Hematopoietic multipotent progenitor cell treated with erythropoietin and hydrocortisone succinate and interleukin-3 and kit ligand, for 6 days (in vitro differentiated cells): ENCODE data around the gene TOR1B.
"Not testable (repeated sequence)": the region's sequence is repeated elsewhere in the genome, so short reads cannot be mapped to it uniquely, and the experiment has no call there.

Source experiments
- DNase-seq: peaks from one replicate; pipeline ENCODE4 v3.0.0-alpha.2; 2015

Gene TOR1B

GRCh38 chr9:129802833-129803675 lies at the start of gene TOR1B:
TSS of gene TOR1B (plus strand) at chr9:129803184. CDS start at chr9:129803213, 29 bp downstream.
- peak; percentile 96 for DNase-seq

- no peak for DNase-seq
Observed at GRCh38 chr9:129755151-129755550, 47.8 kb upstream of the TOR1B start.

GRCh38 chr9:129756191-129756590 lies 46.8 kb upstream of the TOR1B start:
- DNase-seq, result no peak

- no peak for DNase-seq
Observed at GRCh38 chr9:129757045-129757444, 45.9 kb upstream of the TOR1B start.

GRCh38 chr9:129759319-129759718 lies 43.7 kb upstream of the TOR1B start:
- DNase-seq, result no peak

- DNase-seq, result no peak
Observed at GRCh38 chr9:129759804-129760502, 43.0 kb upstream of the TOR1B start.

GRCh38 chr9:129760784-129761183 lies 42.2 kb upstream of the TOR1B start:
- DNase-seq, result not testable (repeated sequence)

GRCh38 chr9:129761293-129761900 lies 41.6 kb upstream of the TOR1B start:
- no peak for DNase-seq

GRCh38 chr9:129761901-129762369 lies 41.0 kb upstream of the TOR1B start:
- no peak for DNase-seq

- not testable (repeated sequence) for DNase-seq
Observed at GRCh38 chr9:129762370-129762984, 40.5 kb upstream of the TOR1B start.

- no peak for DNase-seq
Observed at GRCh38 chr9:129762985-129763926, 39.7 kb upstream of the TOR1B start.

GRCh38 chr9:129765764-129766317 lies 37.1 kb upstream of the TOR1B start:
- no peak for DNase-seq

GRCh38 chr9:129768486-129768885 lies 34.5 kb upstream of the TOR1B start:
- no peak for DNase-seq

- peak; percentile 94 for DNase-seq
Observed at GRCh38 chr9:129769669-129770068, 33.3 kb upstream of the TOR1B start.

GRCh38 chr9:129770741-129771140 lies 32.2 kb upstream of the TOR1B start:
- DNase-seq, result no peak

GRCh38 chr9:129773262-129774048 lies 29.5 kb upstream of the TOR1B start:
- DNase-seq, result peak; percentile 28

- DNase-seq, result no peak
Observed at GRCh38 chr9:129774791-129775447, 28.1 kb upstream of the TOR1B start.

GRCh38 chr9:129775448-129775798 lies 27.6 kb upstream of the TOR1B start:
- no peak for DNase-seq

- DNase-seq, result not testable (repeated sequence)
Observed at GRCh38 chr9:129776096-129776495, 26.9 kb upstream of the TOR1B start.

- no peak for DNase-seq
Observed at GRCh38 chr9:129776566-129776937, 26.4 kb upstream of the TOR1B start.
